CD8-positive, alpha-beta memory T cell (primary cell): Measurements from ENCODE around the gene TRIM62. TPM values are rescaled to one million over a fixed set of nuclear protein-coding genes. Genes with fewer than 3 reads are reported as not detected.
A peak's percentile ranks its signal among the peaks of the same experiment; 100 is the strongest.

Experiments used
- CTCF ChIA-PET: fragments of 350-600 bp; sonication (Branson Sonifier 250); formaldehyde crosslinking; loops from one replicate; lab custom pipeline; 2021; ENCODE audit warnings: antibody characterized with exemption; lab: Charles Lee
- POLR2A ChIA-PET: fragments of 350-600 bp; sonication (Branson Sonifier 250); formaldehyde crosslinking; loops from one replicate; lab custom pipeline; 2021; ENCODE audit warnings: antibody characterized with exemption; lab: Charles Lee
- DNase-seq, 5 donors: peaks; one replicate each; pipeline versions ENCODE4 v3.0.0 to v3.0.0-alpha.2; 2020 to 2022; ENCODE audit warnings: mixed read lengths in 1 of 5
- H3K27ac ChIP-seq: one replicate; pipeline ENCODE4 v1.7.0; 2013; ENCODE audit warnings: low read depth, mild to moderate bottlenecking, low read length, moderate library complexity
- H3K27me3 ChIP-seq: 2 replicates; pipeline ENCODE4 v1.7.0; 2013; ENCODE audit warnings: low read length, mild to moderate bottlenecking; ENCODE audit not compliant: insufficient read depth, poor library complexity, severe bottlenecking
- H3K36me3 ChIP-seq: 2 replicates; pipeline ENCODE4 v1.7.0; 2013; ENCODE audit warnings: mild to moderate bottlenecking, low read length, moderate library complexity; ENCODE audit not compliant: insufficient read depth
- H3K4me1 ChIP-seq: 2 replicates; pipeline ENCODE4 v1.7.0; 2013; ENCODE audit warnings: mild to moderate bottlenecking, low read length, moderate library complexity; ENCODE audit not compliant: insufficient read depth
- H3K4me3 ChIP-seq: 2 replicates; pipeline ENCODE4 v1.7.0; 2013; ENCODE audit warnings: mild to moderate bottlenecking, low read length
- H3K9me3 ChIP-seq: 2 replicates; pipeline ENCODE4 v1.7.0; 2013; ENCODE audit warnings: mild to moderate bottlenecking, low read length
- H3K27ac Mint-ChIP-seq, 8 donors: one replicate each; pipeline ENCODE4 v1.8.0; 2020 to 2021; ENCODE audit warnings: mixed read lengths in 8 of 8, mild to moderate bottlenecking in 6 of 8, inconsistent platforms in 3 of 8, moderate library complexity in 3 of 8
- H3K27me3 Mint-ChIP-seq, 2 donors: one replicate each; pipeline ENCODE4 v1.8.0; 2020 to 2021; ENCODE audit warnings: mixed read lengths in 2 of 2, mild to moderate bottlenecking in 1 of 2, moderate library complexity in 1 of 2
- H3K36me3 Mint-ChIP-seq, 3 donors: one replicate each; pipeline ENCODE4 v1.8.0; 2020 to 2021; ENCODE audit warnings: mixed read lengths in 3 of 3, inconsistent platforms in 1 of 3, mild to moderate bottlenecking in 1 of 3
- H3K4me1 Mint-ChIP-seq, 3 donors: one replicate each; pipeline ENCODE4 v1.8.0; 2020 to 2021; ENCODE audit warnings: mixed read lengths in 3 of 3, inconsistent platforms in 1 of 3, mild to moderate bottlenecking in 1 of 3
- H3K4me3 Mint-ChIP-seq, 7 donors: one replicate each; pipeline ENCODE4 v1.8.0; 2020 to 2021; ENCODE audit warnings: mixed read lengths in 7 of 7, mild to moderate bottlenecking in 6 of 7, moderate library complexity in 4 of 7, inconsistent platforms in 2 of 7
- H3K9me3 Mint-ChIP-seq, 5 donors: one replicate each; pipeline ENCODE4 v1.8.0; 2020 to 2022; ENCODE audit warnings: mixed read lengths in 5 of 5, mild to moderate bottlenecking in 3 of 5, moderate library complexity in 2 of 5, inconsistent platforms in 1 of 5
- polyA plus RNA-seq: library from polyadenylated mRNA; unstranded; fragments of 300-500 nt; fragmentation: Illumina TruSeq; gene quantifications from one replicate; pipeline ENCODE4 v1.2.3, GENCODE V29; 2021
- total RNA-seq, 2 experiments: library from RNA; stranded (reverse); gene quantifications; one replicate each; pipeline ENCODE4 v1.2.3, GENCODE V29; 2021

The TRIM62 gene
- total and polyA plus RNA-seq, 3 experiments from 2014 or later, result 5.0 to 7.0 (median 5.5) TPM

DNA sequence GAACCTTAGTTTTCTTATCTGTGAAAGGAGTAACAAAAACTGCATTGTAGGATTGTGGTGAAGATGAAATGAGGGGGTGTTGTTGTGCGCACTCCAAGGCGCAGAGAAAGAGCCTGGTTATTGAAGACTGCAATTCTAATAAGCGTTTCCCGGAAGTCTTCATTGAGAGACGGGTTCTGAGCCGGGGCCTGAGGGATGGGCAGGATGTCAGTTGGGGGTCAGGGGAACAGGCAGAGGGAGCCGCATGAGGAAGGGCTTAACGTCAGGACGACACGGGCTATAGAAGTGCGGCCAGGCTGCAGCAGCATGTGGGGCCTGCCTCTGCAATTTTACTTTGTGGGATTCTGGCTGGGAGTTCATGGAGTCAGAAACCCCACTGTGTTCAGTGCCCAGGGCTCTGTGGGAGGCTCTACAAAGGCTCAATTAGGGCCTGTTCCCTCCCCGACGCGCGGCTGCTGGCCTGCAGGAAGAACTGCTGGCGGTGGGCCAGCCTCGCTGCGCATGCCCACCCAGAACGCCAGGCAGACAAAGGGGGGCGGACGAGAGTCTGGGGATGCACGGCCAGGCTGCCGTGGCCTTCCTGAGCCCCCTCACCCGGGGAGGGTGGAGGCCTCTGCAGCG lies 20.7 kb downstream of the TRIM62 start:
- Mint-ChIP-seq H3K4me1 (peaks cover 0 to 2% (median 0%) of the 10 kb centered on the region in 3 donors), H3K36me3 (peaks cover 4 to 66% (median 15%) of the 10 kb centered on the region in 3 donors), H3K4me3 (no peak overlapping the region), H3K27ac (peak overlapping the region in 1 of 8 donors; percentile 17), H3K9me3 (no peaks in the 10 kb centered on the region), H3K27me3 (peaks cover 0 to 1% of the 10 kb centered on the region in 2 donors)
- H3K36me3 ChIP-seq, result peaks cover 4% of the 10 kb centered on the region
- CTCF ChIA-PET, result interaction anchor here (0.7 kb wide), 1 partner anchor 20 kb away, joined by 3 read pairs; no protein-coding TSS in a partner anchor
- DNase-seq, result no peak
- no peak overlapping the region for H3K27ac ChIP-seq
- no peaks in the 10 kb centered on the region for H3K27me3 ChIP-seq
- H3K4me3 ChIP-seq, result no peak overlapping the region
- POLR2A ChIA-PET, result no interaction called here
- H3K9me3 ChIP-seq, result no peaks in the 10 kb centered on the region
- H3K4me1 ChIP-seq, result no peaks in the 10 kb centered on the region

DNA sequence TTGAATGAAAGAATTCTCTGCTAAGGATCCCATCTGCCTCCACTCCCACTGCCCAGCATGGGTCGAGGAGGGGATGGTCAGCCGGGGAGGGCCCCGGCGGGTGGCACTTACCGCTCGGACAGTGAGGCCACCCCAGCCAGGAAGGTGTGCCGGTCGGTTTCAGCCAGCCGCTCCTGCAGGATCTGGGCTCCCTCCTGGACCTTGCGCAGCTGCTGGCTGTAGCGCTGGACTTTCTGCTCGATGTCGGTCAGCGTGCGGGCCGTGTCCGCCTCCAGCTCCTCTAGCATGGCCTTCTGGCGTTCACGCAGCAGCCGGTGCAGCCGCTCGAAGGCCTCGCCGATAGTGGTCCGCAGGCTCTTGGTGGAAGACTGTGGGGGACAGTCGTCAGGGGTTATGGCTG lies 22.3 kb downstream of the TRIM62 start:
- ChIA-PET CTCF (no interaction called here), POLR2A (interaction anchor here (0.6 kb wide), 1 partner anchor 45 kb away, joined by 5 read pairs; no protein-coding TSS in a partner anchor)
- Mint-ChIP-seq H3K27me3 (peaks cover 0 to 1% of the 10 kb centered on the region in 2 donors), H3K4me1 (peaks cover 0 to 2% (median 0%) of the 10 kb centered on the region in 3 donors), H3K4me3 (no peak overlapping the region), H3K36me3 (peaks cover 4 to 69% (median 14%) of the 10 kb centered on the region in 3 donors), H3K27ac (peak overlapping the region in 1 of 8 donors; percentile 78), H3K9me3 (no peaks in the 10 kb centered on the region)
- no peak overlapping the region for H3K27ac ChIP-seq
- no peaks in the 10 kb centered on the region for H3K9me3 ChIP-seq
- H3K27me3 ChIP-seq, result no peaks in the 10 kb centered on the region
- H3K4me1 ChIP-seq, result no peaks in the 10 kb centered on the region
- no peak overlapping the region for H3K4me3 ChIP-seq
- H3K36me3 ChIP-seq, result peaks cover 4% of the 10 kb centered on the region
- DNase-seq, result no peak

DNA sequence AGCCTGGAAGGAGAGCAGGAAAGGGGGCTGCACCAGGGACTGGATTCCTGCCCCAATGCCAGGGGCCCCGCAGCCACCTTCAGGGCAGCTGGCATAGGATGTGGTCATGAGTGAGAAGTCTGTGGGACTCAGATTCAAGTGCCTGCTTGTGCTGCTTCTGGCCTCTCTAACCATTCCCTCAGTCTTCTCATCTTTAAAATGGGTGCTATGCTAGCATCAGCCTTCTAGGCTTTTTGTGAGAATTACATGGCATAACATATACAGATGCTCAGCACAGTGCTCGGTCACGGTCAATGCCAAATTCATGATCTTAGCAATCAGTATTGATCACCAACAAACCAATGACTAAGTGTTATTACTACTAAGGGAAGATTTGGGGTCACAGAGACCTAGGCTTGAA lies 23.5 kb downstream of the TRIM62 start:
- H3K27ac ChIP-seq, result no peak overlapping the region
- Mint-ChIP-seq H3K36me3 (peaks cover 4 to 66% (median 17%) of the 10 kb centered on the region in 3 donors), H3K9me3 (no peaks in the 10 kb centered on the region), H3K4me1 (peaks cover 0 to 2% (median 0%) of the 10 kb centered on the region in 3 donors), H3K4me3 (no peak overlapping the region), H3K27me3 (peaks cover 0 to 1% of the 10 kb centered on the region in 2 donors), H3K27ac (no peak overlapping the region)
- H3K27me3 ChIP-seq, result no peaks in the 10 kb centered on the region
- no peaks in the 10 kb centered on the region for H3K4me1 ChIP-seq
- CTCF ChIA-PET, result no interaction called here
- DNase-seq, result no peak
- H3K9me3 ChIP-seq, result no peaks in the 10 kb centered on the region
- POLR2A ChIA-PET, result no interaction called here
- no peak overlapping the region for H3K4me3 ChIP-seq
- peaks cover 4% of the 10 kb centered on the region for H3K36me3 ChIP-seq

DNA sequence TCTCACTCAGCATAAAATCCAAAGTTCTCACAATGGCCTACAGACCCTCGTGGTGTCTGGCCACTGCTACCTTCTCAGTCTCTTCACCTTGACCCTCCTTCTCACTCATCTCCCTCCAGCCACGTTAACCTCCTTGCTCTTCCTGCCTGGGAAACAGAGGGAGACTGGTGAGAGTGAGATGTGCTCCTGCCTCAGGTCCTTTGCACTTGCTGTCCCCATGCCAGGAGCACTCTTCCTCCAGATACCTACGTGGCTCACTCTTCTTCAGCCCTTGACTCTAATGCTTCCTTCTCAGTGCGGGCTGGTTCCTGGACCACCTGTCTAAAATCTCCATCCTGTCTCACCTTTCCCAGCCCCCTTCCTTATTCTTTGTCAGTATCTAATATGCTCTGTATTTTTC lies 24.7 kb downstream of the TRIM62 start:
- ChIA-PET CTCF (no interaction called here), POLR2A (no interaction called here)
- Mint-ChIP-seq H3K27ac (peak overlapping the region in 3 of 8 donors; percentile 49 to 72 (median 64)), H3K4me3 (peak overlapping the region in 1 of 7 donors; percentile 63), H3K27me3 (peaks cover 0 to 1% of the 10 kb centered on the region in 2 donors), H3K4me1 (peaks cover 0 to 1% (median 0%) of the 10 kb centered on the region in 3 donors), H3K9me3 (no peaks in the 10 kb centered on the region), H3K36me3 (peaks cover 4 to 65% (median 17%) of the 10 kb centered on the region in 3 donors)
- H3K4me1 ChIP-seq, result no peaks in the 10 kb centered on the region
- DNase-seq, result no peak
- H3K27ac ChIP-seq, result no peak overlapping the region
- peaks cover 4% of the 10 kb centered on the region for H3K36me3 ChIP-seq
- H3K27me3 ChIP-seq, result no peaks in the 10 kb centered on the region
- H3K4me3 ChIP-seq, result no peak overlapping the region
- no peaks in the 10 kb centered on the region for H3K9me3 ChIP-seq

DNA sequence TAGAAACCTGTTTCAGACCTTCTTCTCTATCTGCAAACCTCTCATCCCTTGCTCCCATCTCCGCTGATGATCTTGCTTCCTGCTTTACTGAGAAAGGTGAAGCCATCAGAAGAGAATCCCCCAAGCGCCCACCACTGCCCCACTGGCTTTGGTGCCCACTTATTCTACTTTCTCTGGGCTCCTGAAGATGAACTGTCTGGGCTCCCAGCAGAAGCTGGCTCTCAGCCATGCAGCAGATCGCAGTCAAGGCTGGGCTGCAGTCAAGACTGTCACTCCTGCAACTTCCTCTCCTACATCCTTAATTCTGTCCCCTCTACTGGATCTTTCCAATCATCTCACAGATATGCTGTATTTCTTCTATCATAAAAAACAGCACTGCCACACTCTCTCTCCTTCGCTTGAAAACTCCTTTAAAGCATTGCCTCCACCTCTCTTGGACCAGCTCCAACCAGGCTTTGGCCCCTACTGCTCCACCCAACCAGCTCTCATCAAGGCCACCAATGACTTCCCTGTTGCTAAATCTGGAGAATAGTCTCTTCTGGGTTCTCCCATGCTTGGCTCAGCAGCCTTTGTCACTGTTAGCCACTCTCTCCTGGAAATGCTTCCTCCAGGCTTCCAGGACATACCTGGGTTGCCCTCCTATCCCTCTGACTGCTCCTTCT lies 25.8 kb downstream of the TRIM62 start:
- H3K9me3 ChIP-seq, result no peaks in the 10 kb centered on the region
- Mint-ChIP-seq H3K9me3 (no peaks in the 10 kb centered on the region), H3K36me3 (peaks cover 4 to 63% (median 14%) of the 10 kb centered on the region in 3 donors), H3K27me3 (peaks cover 0 to 1% of the 10 kb centered on the region in 2 donors), H3K27ac (peak overlapping the region in 3 of 8 donors; percentile 70 to 84 (median 80)), H3K4me3 (peak overlapping the region in 1 of 7 donors; percentile 33), H3K4me1 (no peaks in the 10 kb centered on the region)
- H3K4me1 ChIP-seq, result no peaks in the 10 kb centered on the region
- no peaks in the 10 kb centered on the region for H3K27me3 ChIP-seq
- H3K27ac ChIP-seq, result no peak overlapping the region
- no peak overlapping the region for H3K4me3 ChIP-seq
- no peak for DNase-seq
- ChIA-PET POLR2A (no interaction called here), CTCF (no interaction called here)
- peaks cover 4% of the 10 kb centered on the region for H3K36me3 ChIP-seq

DNA sequence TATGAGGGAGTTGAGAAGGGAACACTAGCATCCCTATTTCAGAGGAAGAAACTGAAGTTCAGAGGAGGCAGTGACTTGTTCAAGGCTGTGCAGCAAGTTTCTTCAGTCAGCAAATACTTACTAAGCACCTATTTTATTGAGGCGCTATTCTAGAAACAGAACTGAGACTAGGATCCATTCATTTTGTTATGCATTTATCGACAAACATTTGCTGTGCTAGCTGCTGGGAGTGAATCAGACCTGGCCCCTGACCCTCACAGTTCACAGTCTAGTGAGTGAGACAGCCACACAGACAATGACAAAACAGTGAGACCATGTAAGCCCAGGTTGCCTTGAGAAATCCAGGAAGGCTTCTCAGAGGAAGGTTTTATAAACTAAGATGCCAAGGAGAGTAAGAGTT lies 28.2 kb downstream of the TRIM62 start:
- Mint-ChIP-seq H3K27ac (peak overlapping the region in 3 of 8 donors; percentile 15 to 80 (median 45)), H3K4me3 (no peak overlapping the region), H3K9me3 (no peaks in the 10 kb centered on the region), H3K36me3 (peaks cover 4 to 65% (median 11%) of the 10 kb centered on the region in 3 donors), H3K27me3 (no peaks in the 10 kb centered on the region), H3K4me1 (no peaks in the 10 kb centered on the region)
- Histone ChIP-seq H3K4me1 (no peaks in the 10 kb centered on the region), H3K27me3 (no peaks in the 10 kb centered on the region), H3K9me3 (no peaks in the 10 kb centered on the region), H3K36me3 (no peaks in the 10 kb centered on the region), H3K27ac (no peak overlapping the region), H3K4me3 (no peak overlapping the region)
- CTCF ChIA-PET, result no interaction called here
- POLR2A ChIA-PET, result no interaction called here
- DNase-seq, result no peak

DNA sequence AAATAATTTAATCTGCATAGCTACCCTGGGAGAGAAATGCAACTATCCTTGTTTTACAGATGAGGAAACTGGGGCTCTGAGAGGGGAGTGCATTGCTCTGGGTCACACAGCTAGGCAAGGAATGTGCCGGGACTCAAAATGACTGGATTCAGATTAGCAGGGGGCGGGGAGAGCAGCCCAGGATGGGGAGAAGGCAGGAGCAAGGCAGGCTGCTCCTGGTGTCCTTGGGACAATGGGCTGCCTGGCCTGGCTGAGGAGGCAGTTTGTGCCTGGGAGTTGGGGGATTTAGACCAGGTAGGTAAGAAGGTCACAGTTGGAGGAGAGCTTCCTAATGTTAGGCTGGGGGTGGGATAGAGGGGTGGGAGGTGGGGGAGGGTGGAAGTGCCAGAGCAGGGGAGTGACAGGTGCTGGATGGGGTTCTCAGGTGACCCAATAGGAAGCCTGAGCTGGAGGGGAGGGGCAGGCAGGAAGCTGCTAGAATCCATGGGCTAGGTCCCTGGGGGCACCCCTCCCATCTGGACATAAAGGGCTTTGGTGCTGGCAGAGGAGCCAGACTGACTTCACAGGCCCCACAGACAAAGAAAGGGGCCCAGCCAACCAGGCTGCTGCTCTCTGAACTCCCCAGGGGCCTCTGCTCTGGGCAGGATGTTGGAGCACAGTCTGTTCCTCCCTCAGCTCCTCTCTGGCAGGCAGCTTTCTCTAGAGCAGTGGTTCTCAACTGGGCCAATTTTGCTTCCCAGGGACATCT lies 29.0 kb downstream of the TRIM62 start:
- Histone ChIP-seq H3K27me3 (no peaks in the 10 kb centered on the region), H3K36me3 (no peaks in the 10 kb centered on the region), H3K27ac (no peak overlapping the region), H3K9me3 (no peaks in the 10 kb centered on the region), H3K4me3 (no peak overlapping the region), H3K4me1 (no peaks in the 10 kb centered on the region)
- Mint-ChIP-seq H3K36me3 (peaks cover 4 to 61% (median 8%) of the 10 kb centered on the region in 3 donors), H3K27ac (peak overlapping the region in 2 of 8 donors; percentile 50 to 53), H3K27me3 (no peaks in the 10 kb centered on the region), H3K4me1 (no peaks in the 10 kb centered on the region), H3K9me3 (no peaks in the 10 kb centered on the region), H3K4me3 (no peak overlapping the region)
- CTCF ChIA-PET, result no interaction called here
- POLR2A ChIA-PET, result no interaction called here
- DNase-seq, result no peak
